Measurements from ENCODE around the gene SERINC4. TPM values are rescaled to one million over a fixed set of nuclear protein-coding genes. Genes with fewer than 3 reads are reported as not detected.

Gene SERINC4
- polyA plus RNA-seq, 1 donor (not counting 4 experiments of a cell fraction or from before 2014, with no cell fraction given), result 0.05 TPM

DNA sequence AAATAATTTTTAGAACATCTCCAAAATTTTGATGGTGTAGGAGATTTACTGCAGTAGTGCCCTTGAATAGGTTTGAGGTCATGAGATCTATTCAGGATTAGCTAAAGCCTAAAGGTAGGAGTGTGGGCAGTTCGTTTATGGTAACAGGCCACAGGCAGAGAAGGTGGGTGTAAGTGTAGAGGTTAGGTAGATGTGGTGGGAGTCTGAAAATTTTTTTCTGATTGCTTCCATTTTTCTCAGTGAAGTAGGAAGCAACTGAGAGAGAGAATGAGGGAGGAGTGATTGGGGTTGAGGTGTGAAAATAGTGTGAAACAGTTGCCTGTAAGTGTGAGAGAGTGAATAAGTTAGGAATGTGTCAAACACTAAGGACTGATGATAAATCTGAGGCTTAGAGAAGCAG, 21.0 kb downstream of the SERINC4 start:
- Histone ChIP-seq H4K20me1 (ENCODE audit: control insufficient read depth, extremely low read depth, insufficient read depth, low read length) (no peaks in the 10 kb centered on the region), H3K4me3 (ENCODE audit: control insufficient read depth in 2 of 3, extremely low read depth in 1 of 3, insufficient read depth in 2 of 3, low read depth in 1 of 3, low read length in 3 of 3) (no peak overlapping the region), H2AFZ (ENCODE audit: control insufficient read depth, low read length) (no peak overlapping the region), H3K9me3 (ENCODE audit: control insufficient read depth, low read depth, low read length) (no peaks in the 10 kb centered on the region), H3K9ac (ENCODE audit: control insufficient read depth, extremely low read depth, insufficient read depth, low read length) (no peak overlapping the region), H3K27ac (ENCODE audit: control insufficient read depth, insufficient read depth, low read length) (no peak overlapping the region), H3K27me3 (ENCODE audit: control insufficient read depth, extremely low read depth, insufficient read depth, low read length) (no peaks in the 10 kb centered on the region), H3K79me2 (ENCODE audit: control insufficient read depth, insufficient read depth, low read length) (no peaks in the 10 kb centered on the region), H3K36me3 (ENCODE audit: control insufficient read depth in 2 of 2, extremely low read depth in 1 of 2, insufficient read depth in 2 of 2, low read length in 2 of 2) (peaks cover 0 to 1% of the 10 kb centered on the region in 2 experiments), H3K4me2 (ENCODE audit: control insufficient read depth, extremely low read depth, insufficient read depth, low read depth, low read length) (no peak overlapping the region), H3K4me1 (ENCODE audit: control insufficient read depth, extremely low read depth, insufficient read depth, low read length) (peaks cover 14% of the 10 kb centered on the region), H3K9me1 (ENCODE audit: control insufficient read depth, extremely low read depth, insufficient read depth, low read length) (no peaks in the 10 kb centered on the region)
- DNase-seq (ENCODE audit: low read depth, low spot score) (no peak), FAIRE-seq (no peak)
- no peak for TF ChIP-seq EZH2 (IDR thresholded peaks at IDR 0.05; ENCODE audit: low read length)
- TF ChIP-seq, protein P1, sequence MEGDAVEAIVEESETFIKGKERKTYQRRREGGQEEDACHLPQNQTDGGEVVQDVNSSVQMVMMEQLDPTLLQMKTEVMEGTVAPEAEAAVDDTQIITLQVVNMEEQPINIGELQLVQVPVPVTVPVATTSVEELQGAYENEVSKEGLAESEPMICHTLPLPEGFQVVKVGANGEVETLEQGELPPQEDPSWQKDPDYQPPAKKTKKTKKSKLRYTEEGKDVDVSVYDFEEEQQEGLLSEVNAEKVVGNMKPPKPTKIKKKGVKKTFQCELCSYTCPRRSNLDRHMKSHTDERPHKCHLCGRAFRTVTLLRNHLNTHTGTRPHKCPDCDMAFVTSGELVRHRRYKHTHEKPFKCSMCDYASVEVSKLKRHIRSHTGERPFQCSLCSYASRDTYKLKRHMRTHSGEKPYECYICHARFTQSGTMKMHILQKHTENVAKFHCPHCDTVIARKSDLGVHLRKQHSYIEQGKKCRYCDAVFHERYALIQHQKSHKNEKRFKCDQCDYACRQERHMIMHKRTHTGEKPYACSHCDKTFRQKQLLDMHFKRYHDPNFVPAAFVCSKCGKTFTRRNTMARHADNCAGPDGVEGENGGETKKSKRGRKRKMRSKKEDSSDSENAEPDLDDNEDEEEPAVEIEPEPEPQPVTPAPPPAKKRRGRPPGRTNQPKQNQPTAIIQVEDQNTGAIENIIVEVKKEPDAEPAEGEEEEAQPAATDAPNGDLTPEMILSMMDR (optimal IDR thresholded peaks at IDR 0.05 in 1 of 3, IDR thresholded peaks at IDR 0.05 in 1 of 3, conservative IDR thresholded peaks at IDR 0.05 in 1 of 3; ENCODE audit: extremely low read depth in 1 of 3, insufficient read depth in 2 of 3, low read length in 3 of 3), result no peak
- dilution Hi-C loops (cut with MboI; ENCODE audit: extremely low pct_ligation_motif_present, low sequenced_read_pairs), result no loop called here

DNA sequence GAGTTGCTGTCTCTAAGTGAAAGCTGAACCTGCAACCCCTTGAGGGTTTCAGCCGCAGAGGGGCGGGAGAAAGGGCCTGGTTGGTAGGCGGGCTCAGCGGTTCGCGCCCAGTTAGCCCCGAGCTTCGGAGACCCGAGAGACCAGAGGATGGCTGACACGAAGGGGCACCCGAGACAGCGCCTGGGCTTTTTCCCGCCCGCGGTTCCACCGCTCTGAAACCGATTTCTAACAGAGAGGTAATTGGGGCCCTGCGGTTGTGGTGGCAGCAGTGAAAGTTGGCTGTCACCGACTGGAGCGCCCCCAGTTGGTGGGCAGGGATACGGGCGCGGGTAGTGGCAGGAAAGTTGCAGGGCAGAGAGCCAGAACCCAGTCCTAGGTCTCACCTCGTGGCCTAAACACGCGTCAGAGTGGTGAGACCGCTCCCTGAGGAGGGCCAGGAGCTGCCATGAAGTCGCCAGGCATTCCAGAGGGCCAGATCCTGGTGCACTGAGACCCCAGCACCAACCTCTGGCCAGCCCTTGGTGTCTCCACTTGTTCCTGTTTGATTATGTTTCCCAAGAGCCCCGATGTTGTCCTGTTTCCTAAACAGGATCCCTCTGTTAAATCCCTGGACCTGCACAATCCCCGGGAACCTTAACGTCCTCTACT, 22.6 kb downstream of the SERINC4 start:
- Histone ChIP-seq H3K9me1 (ENCODE audit: control insufficient read depth, extremely low read depth, insufficient read depth, low read length) (no peaks in the 10 kb centered on the region), H4K20me1 (ENCODE audit: control insufficient read depth, extremely low read depth, insufficient read depth, low read length) (no peaks in the 10 kb centered on the region), H3K27me3 (ENCODE audit: control insufficient read depth, extremely low read depth, insufficient read depth, low read length) (no peaks in the 10 kb centered on the region), H3K4me2 (ENCODE audit: control insufficient read depth, extremely low read depth, insufficient read depth, low read depth, low read length) (peak overlapping the region; percentile 97), H3K79me2 (ENCODE audit: control insufficient read depth, insufficient read depth, low read length) (no peaks in the 10 kb centered on the region), H3K36me3 (ENCODE audit: control insufficient read depth in 2 of 2, extremely low read depth in 1 of 2, insufficient read depth in 2 of 2, low read length in 2 of 2) (peaks cover 7 to 11% of the 10 kb centered on the region in 2 experiments), H3K4me1 (ENCODE audit: control insufficient read depth, extremely low read depth, insufficient read depth, low read length) (peaks cover 14% of the 10 kb centered on the region), H3K4me3 (ENCODE audit: control insufficient read depth in 2 of 3, extremely low read depth in 1 of 3, insufficient read depth in 2 of 3, low read depth in 1 of 3, low read length in 3 of 3) (peak overlapping the region; percentile 48 to 92 (median 82)), H3K27ac (ENCODE audit: control insufficient read depth, insufficient read depth, low read length) (peak overlapping the region; percentile 74), H3K9me3 (ENCODE audit: control insufficient read depth, low read depth, low read length) (no peaks in the 10 kb centered on the region), H2AFZ (ENCODE audit: control insufficient read depth, low read length) (peak overlapping the region; percentile 98), H3K9ac (ENCODE audit: control insufficient read depth, extremely low read depth, insufficient read depth, low read length) (peak overlapping the region; percentile 87)
- FAIRE-seq (no peak), DNase-seq (ENCODE audit: low read depth, low spot score) (no peak)
- dilution Hi-C loops (cut with MboI; ENCODE audit: extremely low pct_ligation_motif_present, low sequenced_read_pairs), result no loop called here
- TF ChIP-seq, protein P1 (optimal IDR thresholded peaks at IDR 0.05 in 1 of 3, IDR thresholded peaks at IDR 0.05 in 1 of 3, conservative IDR thresholded peaks at IDR 0.05 in 1 of 3; ENCODE audit: extremely low read depth in 1 of 3, insufficient read depth in 2 of 3, low read length in 3 of 3), result peak; percentile 84 to 92 (median 88)
- no peak for TF ChIP-seq EZH2 (IDR thresholded peaks at IDR 0.05; ENCODE audit: low read length)

Measured in keratinocyte (primary cell).